NCI-H69 (cell line): ENCODE results near the gene SEMA6D.
"Not testable (repeated sequence)": the region's sequence is repeated elsewhere in the genome, so short reads cannot be mapped to it uniquely, and the experiment has no call there.

Experiments used
- DNase-seq: peaks from one replicate; lab custom pipeline; 2025; lab: John Stamatoyannopoulos, UW

Gene SEMA6D

DNA sequence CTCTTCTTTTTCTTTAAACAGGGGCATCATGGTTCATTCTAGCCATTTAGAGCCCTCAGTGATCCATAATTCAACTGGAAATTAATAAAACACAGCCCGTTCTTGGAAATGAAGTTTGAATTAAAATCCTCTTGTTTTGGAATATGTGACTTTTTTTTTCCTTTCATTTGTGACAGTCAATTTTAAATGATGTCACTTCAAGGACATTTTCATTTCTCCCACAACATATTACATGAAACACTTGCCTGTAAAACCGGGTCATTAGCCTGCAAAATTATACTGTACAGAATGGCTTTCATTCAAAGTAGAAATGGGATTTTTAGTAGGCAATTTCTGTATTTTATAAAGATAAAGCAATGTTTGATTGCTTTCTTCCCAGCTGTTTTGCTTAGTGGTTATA, 789 bp upstream of the SEMA6D start:
- no peak for DNase-seq

- peak; percentile 79 for DNase-seq
Observed at GRCh38 chr15:47718497-47719437, 1.5 kb downstream of the SEMA6D start.

GRCh38 chr15:47719730-47720129, 2.4 kb downstream of the SEMA6D start:
- DNase-seq = peak; percentile 24

DNA sequence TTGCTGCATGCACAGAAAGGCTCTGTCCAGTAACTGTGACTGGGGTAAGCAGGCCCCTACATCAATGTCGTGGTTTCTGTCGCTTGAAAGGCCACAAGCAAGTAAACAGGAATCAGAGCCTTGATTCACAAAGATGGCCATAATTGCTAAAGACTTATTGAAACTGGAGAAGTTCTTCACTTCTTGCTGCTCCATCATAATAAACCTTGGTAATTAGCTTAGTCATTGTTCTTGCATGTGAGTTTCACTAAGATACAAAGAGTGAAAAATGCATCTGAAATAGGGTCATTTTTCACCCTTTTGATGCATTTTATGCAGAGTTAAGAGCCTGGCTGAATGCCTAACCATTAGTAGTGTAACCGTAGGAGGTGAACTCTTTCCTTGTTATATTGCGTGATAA, 3.2 kb downstream of the SEMA6D start:
- peak; percentile 65 for DNase-seq

- peak; percentile 60 for DNase-seq
Observed at GRCh38 chr15:47721676-47722075, 4.4 kb downstream of the SEMA6D start.

- no peak for DNase-seq
Observed at GRCh38 chr15:47724346-47724745, 7.0 kb downstream of the SEMA6D start.

DNA sequence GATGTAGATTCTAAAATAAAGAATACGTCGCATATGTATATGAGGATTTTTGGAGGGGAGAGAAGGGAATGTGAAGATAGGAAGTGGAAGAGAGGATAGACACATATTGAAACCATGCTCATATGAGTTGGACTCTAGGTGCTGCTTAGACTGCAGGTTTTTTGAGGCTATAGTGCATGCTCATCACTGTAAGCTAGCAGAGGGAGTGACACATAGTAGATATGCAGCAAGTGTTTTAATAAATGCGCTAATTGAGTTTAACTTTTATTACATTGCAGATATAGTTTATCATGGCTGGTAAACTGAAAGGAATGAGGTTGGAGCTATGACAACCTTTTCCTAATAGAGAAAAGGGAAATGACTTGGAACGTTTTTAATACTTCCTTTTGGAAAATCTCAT, 7.7 kb downstream of the SEMA6D start:
- no peak for DNase-seq

DNA sequence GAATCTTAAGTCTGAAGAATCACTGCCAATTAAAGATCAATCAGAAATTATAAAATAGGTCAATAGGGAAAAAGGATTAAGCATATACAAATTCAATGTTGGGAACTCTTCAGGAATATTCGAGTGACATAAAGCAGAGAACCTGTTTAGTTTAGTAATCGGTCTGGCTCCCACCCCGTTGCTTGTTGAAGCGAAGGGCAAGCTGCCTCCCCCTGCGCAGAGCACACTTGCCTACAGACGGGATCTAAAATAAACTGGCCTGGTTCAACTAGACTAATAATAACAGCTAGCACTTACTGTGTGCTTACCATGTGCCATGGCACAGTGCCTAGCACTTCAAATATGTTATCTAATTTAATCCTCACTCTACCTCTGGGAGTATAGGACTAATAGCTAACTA, 8.6 kb downstream of the SEMA6D start:
- DNase-seq = no peak

DNA sequence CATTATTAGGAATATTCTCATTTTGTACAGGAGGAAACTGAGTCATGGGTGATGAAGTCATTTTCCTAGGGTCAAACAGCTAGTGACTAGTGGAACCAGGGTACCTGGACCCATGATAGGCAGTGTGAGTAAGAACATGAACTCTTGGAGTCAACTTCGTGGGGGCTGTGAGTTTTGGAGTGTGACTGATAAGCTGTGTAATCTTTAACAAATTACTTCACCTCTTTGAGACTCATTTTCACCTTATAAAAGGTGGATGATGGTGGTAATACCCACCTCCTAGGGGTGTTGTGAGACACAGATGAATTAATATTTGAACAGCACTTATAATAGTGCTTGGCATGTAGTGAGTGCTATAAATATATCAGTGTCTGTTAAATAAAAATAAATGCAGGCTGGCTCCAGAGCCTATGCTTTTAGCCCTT, 9.1 kb downstream of the SEMA6D start:
- DNase-seq = peak; percentile 21

GRCh38 chr15:47727137-47727536, 9.8 kb downstream of the SEMA6D start:
- DNase-seq = no peak

DNA sequence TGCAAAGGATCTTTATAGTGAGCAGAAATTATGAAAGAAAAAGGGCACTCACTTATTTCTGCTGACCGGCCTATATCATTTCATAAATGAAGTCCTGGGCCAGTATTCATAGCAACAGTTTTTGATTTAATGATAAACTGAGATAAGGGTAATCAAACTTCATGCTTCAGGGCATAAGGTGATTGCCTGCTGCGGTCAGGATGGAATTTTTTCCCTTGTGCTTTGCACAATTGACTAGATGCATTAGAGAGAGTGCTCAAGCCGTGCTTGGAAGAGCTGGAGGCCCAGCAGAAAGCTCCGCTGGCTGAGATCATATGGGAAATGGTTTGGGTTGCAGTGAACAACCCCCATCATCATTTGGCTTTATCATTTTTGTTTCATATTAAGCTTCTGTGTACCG, 10.4 kb downstream of the SEMA6D start:
- no peak for DNase-seq

DNA sequence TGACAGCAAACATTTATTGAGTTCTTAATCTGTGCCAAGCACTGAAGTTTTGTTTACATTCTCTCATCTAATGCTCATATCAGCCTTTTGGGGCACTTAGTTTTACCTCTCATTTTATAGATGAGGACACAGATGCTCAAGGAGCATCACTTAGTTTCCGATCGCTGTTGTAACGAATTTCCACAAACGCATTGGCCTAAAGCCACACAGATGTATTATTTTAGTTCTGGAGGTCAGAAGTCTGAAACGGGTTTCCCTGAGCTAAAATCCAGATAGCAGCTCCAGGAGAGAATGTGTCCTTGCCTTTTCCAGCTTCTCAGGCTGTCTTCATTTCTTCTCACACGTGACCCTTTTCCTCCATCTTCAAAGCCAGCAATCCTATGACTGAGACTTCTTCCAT, 11.1 kb downstream of the SEMA6D start:
- no peak for DNase-seq

- DNase-seq = no peak
Observed at GRCh38 chr15:47728886-47729285, 11.6 kb downstream of the SEMA6D start.

GRCh38 chr15:47731230-47731629, 13.9 kb downstream of the SEMA6D start:
- no peak for DNase-seq

DNA sequence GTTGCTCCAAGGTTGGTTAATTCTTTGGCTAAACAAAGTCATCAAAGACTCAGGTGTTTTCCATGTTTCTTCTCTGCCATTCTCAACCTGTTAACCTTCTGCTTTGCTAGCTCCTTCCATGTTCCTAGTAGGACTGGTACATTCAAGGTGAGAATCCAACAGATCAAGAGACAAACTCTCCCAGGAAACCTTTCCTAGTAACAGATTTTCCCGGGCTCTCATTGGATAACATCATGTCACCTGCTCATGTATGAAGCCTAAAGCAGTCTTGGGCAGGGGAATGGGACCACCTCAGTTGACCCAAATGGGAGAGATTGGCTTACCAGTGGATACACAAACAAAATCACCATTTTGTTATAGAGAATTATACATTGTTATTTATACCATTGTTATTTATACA, 14.9 kb downstream of the SEMA6D start:
- no peak for DNase-seq

- no peak for DNase-seq
Observed at GRCh38 chr15:47733085-47733484, 15.8 kb downstream of the SEMA6D start.

DNA sequence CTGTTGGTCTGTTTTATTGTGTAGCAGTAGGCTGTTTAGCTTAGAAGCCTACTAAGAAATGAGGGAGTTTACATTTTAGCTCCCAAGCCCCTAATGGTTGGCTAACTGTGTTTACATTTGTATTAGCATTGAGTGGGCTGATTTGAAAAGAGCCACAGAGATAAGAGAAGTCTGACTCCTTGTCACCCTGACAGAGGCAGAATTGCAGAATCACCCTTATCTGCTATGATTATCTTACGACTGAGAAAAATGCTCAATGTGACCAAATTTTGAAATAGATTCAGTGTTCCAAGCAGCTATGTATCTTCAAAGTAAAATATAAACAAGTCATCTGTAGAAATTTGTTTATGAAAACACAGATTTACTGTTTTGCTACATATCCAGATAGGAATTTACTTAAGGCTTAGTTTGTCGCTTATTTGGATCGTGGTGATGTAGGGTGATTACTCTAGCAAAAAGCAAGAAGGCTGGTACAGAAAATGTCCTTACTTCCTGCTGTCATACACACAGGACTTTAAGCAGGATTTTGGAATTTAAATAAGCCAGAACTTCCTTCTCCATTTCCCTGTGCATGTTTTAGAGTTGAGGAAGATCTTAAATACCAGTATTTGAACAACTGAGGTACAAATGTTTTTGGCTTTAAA, 19.0 kb downstream of the SEMA6D start:
- no peak for DNase-seq

- DNase-seq = no peak
Observed at GRCh38 chr15:47737477-47737876, 20.2 kb downstream of the SEMA6D start.

DNA sequence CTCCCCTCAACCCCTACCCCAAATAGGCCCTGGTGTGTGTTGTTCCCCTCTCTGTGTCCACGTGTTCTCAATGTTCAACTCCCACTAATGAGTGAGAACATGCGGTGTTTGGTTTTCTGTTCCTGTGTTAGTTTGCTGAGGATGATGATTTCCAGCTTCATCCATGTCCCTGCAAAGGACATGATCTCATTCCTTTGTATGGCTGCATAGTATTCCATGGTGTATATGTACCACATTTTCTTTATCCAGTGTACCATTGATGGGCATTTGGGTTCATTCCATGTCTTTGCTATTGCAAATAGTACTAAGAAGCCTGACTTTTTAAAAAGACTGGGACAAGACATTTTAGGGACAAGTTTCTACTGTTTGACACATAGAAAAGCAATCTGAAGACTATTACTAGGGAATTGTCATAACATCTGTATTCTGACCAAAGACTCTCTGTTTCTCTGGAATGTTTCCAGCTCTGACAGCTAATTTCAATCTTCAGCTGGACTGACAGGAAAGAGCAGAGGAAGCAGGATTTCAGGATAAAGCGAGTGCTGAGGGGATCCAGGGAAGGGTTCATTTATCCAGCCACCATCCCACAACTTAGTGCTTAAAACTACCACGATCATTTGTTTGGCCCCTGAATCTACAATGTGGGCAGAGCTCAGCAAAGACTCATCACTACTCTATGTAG, 21.0 kb downstream of the SEMA6D start:
- DNase-seq = not testable (repeated sequence)

GRCh38 chr15:47741082-47741481, 23.8 kb downstream of the SEMA6D start:
- DNase-seq = peak; percentile 76

DNA sequence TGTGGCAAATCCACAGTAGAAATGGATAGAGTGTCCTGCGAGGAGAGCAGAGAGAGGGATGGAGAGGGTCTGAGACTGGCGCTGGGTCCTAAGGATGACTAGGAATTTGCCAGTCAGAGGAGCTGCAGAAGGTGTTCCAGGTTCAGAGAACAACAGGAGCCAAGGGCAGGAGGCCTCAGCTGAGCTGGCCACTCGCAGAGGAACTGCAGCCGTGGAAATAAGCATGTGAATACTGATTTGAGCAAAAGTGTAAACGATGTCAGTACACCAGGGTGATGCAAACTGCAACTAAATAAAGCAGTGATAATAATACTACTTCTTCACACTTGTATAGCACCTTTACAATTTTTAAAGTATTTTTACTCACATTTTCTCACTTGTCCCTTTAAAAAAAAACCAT, 24.6 kb downstream of the SEMA6D start:
- no peak for DNase-seq

- DNase-seq = no peak
Observed at GRCh38 chr15:47742334-47742733, 25.0 kb downstream of the SEMA6D start.

GRCh38 chr15:47742742-47743141, 25.4 kb downstream of the SEMA6D start:
- peak; percentile 31 for DNase-seq
